ENCODE data around the gene METRNL. TPM values are rescaled to one million over a fixed set of nuclear protein-coding genes. Genes with fewer than 3 reads are reported as not detected.

The METRNL gene
- total and polyA plus RNA-seq, 8 donors: 12.7 to 61.8 (median 19.2) TPM

GRCh38 chr17:83088451-83088850, 9.0 kb downstream of the METRNL start:
- H3K36me3 ChIP-seq: peaks cover 0 to 71% of the 10 kb centered on the region in 2 donors
- no peaks in the 10 kb centered on the region for H3K9me3 ChIP-seq
- intact Hi-C loops (cut with DNase I): no loop called here
- TF ChIP-seq CTCF (IDR thresholded peaks at IDR 0.05): no peak
- H3K27ac ChIP-seq: no peak overlapping the region
- H3K4me3 ChIP-seq: no peak overlapping the region
- peaks cover 19 to 74% of the 10 kb centered on the region in 2 donors for H3K4me1 ChIP-seq
- ATAC-seq (no peak), DNase-seq (no peak)
- H3K27me3 ChIP-seq: no peaks in the 10 kb centered on the region

- ATAC-seq (no peak), DNase-seq (no peak)
- H3K27me3 ChIP-seq: no peaks in the 10 kb centered on the region
- TF ChIP-seq CTCF (IDR thresholded peaks at IDR 0.05): no peak
- H3K9me3 ChIP-seq: no peaks in the 10 kb centered on the region
- peaks cover 16 to 69% of the 10 kb centered on the region in 2 donors for H3K4me1 ChIP-seq
- intact Hi-C loops (cut with DNase I): no loop called here
- H3K27ac ChIP-seq: no peak overlapping the region
- H3K4me3 ChIP-seq: no peak overlapping the region
- peaks cover 0 to 76% of the 10 kb centered on the region in 2 donors for H3K36me3 ChIP-seq
These were observed 9.5 kb downstream of the METRNL start for GRCh38 chr17:83088909-83089308.

DNA sequence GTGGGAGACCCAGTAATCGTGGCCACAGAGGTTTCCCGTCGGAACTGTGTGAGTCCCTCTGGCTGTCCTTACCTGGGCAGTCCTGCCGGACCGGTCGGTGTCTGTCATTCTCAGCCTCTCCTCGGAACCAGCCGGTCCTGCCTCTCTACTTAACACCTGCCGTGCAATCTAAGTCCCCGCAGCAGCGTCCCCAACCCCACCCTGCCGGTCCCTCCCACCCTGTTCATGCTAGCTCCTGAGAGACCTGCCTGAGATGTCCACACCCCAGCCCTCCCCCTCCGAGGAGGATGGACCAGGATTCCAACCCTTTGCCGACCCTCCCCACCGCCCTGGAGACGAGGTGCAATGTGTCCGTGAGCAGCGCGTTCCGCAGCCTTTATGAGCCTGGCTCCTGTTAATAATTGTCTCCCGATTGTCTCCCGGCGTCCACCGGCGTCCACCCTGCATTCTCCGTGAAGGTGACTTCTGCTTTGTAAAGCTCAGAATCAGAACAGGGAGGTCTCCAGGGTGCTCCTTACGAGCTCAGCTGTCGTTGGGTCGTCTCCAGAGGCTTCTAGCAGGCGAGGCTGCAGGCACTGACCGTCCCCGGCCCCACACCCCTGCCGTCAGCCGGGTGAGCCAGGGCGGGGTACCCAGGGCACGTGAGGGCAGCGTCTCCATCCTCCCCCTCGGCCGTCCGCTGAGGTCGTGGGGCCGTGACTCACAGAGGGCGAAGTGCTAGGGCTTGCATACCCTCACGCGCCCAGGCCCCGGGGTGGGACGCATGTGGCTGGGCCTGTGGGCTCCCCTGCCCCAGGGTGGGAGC, 10.1 kb downstream of the METRNL start:
- H3K4me3 ChIP-seq: no peak overlapping the region
- peaks cover 0 to 79% of the 10 kb centered on the region in 2 donors for H3K36me3 ChIP-seq
- no peak for TF ChIP-seq CTCF (IDR thresholded peaks at IDR 0.05)
- intact Hi-C loops (cut with DNase I): no loop called here
- no peaks in the 10 kb centered on the region for H3K27me3 ChIP-seq
- no peak overlapping the region for H3K27ac ChIP-seq
- peaks cover 10 to 63% of the 10 kb centered on the region in 2 donors for H3K4me1 ChIP-seq
- no peaks in the 10 kb centered on the region for H3K9me3 ChIP-seq
- ATAC-seq (peak; percentile 8), DNase-seq (no peak)

DNA sequence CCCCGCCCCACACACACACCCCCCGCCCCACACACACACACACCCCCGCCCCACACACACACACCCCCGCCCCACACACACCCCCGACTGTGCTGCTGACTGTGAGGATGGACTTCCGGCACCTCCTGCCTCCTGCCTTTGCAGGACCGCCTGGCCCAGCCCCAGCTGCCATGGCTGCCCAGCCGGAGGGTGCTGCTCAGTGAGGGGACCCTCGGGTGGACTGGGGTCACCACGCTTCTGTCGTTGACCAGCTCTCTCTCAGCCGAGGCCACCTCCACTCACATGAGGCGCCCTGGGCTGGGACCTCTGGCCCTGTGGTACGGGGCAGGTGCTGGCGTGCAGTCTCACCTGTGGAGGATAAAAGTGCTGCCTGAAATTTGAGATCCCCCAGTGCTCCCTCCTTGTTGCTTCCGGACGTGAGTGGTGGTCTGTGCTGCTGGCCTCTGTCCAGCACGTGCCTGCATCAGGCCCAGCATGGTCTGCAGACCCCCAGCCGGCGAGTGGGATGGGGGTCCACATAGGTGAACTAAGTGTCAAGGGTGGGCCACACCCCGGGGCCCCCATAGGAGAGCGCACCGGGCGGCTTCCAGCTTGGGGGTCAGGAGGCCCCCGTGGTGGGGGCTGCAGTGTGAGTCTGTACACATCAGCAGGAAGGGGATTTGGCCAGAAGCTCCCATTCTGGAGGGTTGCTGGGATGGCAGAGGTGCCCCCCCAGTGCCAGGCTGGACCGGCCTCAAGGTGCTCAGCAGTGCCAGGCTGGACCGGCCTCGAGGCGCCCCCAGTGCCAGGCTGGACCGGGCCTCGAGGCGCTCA, 11.2 kb downstream of the METRNL start:
- H3K4me3 ChIP-seq: no peak overlapping the region
- peak overlapping the region; percentile 73 to 85 for H3K27ac ChIP-seq
- DNase-seq: no peak
- no peak for TF ChIP-seq CTCF (IDR thresholded peaks at IDR 0.05)
- peaks cover 0 to 79% of the 10 kb centered on the region in 2 donors for H3K36me3 ChIP-seq
- peaks cover 3 to 53% of the 10 kb centered on the region in 2 donors for H3K4me1 ChIP-seq
- no peak for ATAC-seq
- H3K9me3 ChIP-seq: no peaks in the 10 kb centered on the region
- intact Hi-C loops (cut with DNase I): no loop called here
- no peaks in the 10 kb centered on the region for H3K27me3 ChIP-seq
